Osteoblast (primary cell): ENCODE measurements around the gene PTH2R. TPM values are rescaled to one million over a fixed set of nuclear protein-coding genes. Genes with fewer than 3 reads are reported as not detected.

Source experiments
- DNase-seq: peaks from one replicate; pipeline ENCODE4 v3.0.0; 2011; ENCODE audit warnings: low spot score, mixed read lengths; ENCODE audit not compliant: insufficient read length; ENCODE audit errors: missing footprints
- H2AFZ ChIP-seq: 2 replicates; pipeline ENCODE4 v1.6.0; 2011; ENCODE audit warnings: mild to moderate bottlenecking, low read length
- H3K27ac ChIP-seq: 2 replicates; pipeline ENCODE4 v1.5.1; 2011; ENCODE audit warnings: mild to moderate bottlenecking, low read depth, low read length, moderate library complexity
- H3K27me3 ChIP-seq: 2 replicates; pipeline ENCODE4 v1.6.0; 2012; ENCODE audit warnings: mild to moderate bottlenecking, control low read depth, inconsistent platforms, low read length, moderate library complexity; ENCODE audit not compliant: insufficient read depth
- H3K36me3 ChIP-seq: 2 replicates; pipeline ENCODE4 v1.5.1; 2011; ENCODE audit warnings: mild to moderate bottlenecking, low read length, control low read depth, moderate library complexity; ENCODE audit not compliant: insufficient read depth
- H3K4me1 ChIP-seq: 2 replicates; pipeline ENCODE4 v1.5.1; 2011; ENCODE audit warnings: mild to moderate bottlenecking, low read length, control low read depth, moderate library complexity; ENCODE audit not compliant: insufficient read depth
- H3K4me2 ChIP-seq: 2 replicates; pipeline ENCODE4 v1.6.0; 2011; ENCODE audit warnings: mild to moderate bottlenecking, low read length; ENCODE audit not compliant: insufficient read depth
- H3K4me3 ChIP-seq: fragments of 200-600 bp; sonication (generic); 3 replicates; pipeline ENCODE4 v1.5.1; 2012; ENCODE audit warnings: mild to moderate bottlenecking, low read length, inconsistent platforms; ENCODE audit not compliant: insufficient read depth
- H3K79me2 ChIP-seq: 2 replicates; pipeline ENCODE4 v1.6.0; 2012; ENCODE audit warnings: mild to moderate bottlenecking, low read length, control low read depth, inconsistent platforms; ENCODE audit not compliant: insufficient read depth
- H3K9me3 ChIP-seq: 2 replicates; pipeline ENCODE4 v1.5.1; 2011; ENCODE audit warnings: low read depth, low read length, control low read depth
- H4K20me1 ChIP-seq: 2 replicates; pipeline ENCODE4 v1.6.0; 2012; ENCODE audit warnings: mild to moderate bottlenecking, low read length, control low read depth; ENCODE audit not compliant: insufficient read depth
- total RNA-seq: library from RNA; depleted of rRNA; stranded (reverse); fragments of >200 nt; gene quantifications from 2 replicates; pipeline ENCODE4 v1.2.3, GENCODE V29; 2012
- TF ChIP-seq, protein P1 (sequence below): IDR thresholded peaks from 2 replicates; pipeline ENCODE4 v1.5.1; 2011; ENCODE audit warnings: mild to moderate bottlenecking, low read depth, low read length, moderate library complexity; ENCODE audit errors: extremely low read depth

PTH2R gene
- total RNA-seq, 1 donor, result under 0.01 TPM

DNA sequence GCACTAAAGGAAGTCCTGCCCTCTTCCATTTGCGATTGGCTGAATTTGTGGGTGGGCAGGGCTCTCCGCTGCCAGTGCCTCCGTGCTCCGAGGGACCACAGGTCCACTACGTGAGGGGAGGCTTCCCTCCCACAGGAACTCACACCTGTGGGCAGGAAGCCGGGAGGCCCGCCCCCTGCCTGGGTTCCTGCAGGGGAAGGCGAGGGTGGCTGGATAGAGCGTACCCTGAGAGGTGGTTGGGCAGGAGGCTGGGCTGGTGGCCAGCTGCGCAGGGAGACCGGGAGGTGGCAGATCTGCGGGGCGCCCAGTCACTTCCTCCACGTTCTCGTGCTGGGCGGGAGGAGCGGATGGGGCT, 47.0 kb upstream of the PTH2R start:
- peaks cover 11% of the 10 kb centered on the region for H3K4me1 ChIP-seq
- no peak overlapping the region for H3K27ac ChIP-seq
- peak; percentile 53 for DNase-seq
- TF ChIP-seq, protein P1, sequence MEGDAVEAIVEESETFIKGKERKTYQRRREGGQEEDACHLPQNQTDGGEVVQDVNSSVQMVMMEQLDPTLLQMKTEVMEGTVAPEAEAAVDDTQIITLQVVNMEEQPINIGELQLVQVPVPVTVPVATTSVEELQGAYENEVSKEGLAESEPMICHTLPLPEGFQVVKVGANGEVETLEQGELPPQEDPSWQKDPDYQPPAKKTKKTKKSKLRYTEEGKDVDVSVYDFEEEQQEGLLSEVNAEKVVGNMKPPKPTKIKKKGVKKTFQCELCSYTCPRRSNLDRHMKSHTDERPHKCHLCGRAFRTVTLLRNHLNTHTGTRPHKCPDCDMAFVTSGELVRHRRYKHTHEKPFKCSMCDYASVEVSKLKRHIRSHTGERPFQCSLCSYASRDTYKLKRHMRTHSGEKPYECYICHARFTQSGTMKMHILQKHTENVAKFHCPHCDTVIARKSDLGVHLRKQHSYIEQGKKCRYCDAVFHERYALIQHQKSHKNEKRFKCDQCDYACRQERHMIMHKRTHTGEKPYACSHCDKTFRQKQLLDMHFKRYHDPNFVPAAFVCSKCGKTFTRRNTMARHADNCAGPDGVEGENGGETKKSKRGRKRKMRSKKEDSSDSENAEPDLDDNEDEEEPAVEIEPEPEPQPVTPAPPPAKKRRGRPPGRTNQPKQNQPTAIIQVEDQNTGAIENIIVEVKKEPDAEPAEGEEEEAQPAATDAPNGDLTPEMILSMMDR, result no peak
- H2AFZ ChIP-seq, result no peak overlapping the region
- H3K4me2 ChIP-seq, result peak overlapping the region; percentile 19
- H3K79me2 ChIP-seq, result no peaks in the 10 kb centered on the region
- no peaks in the 10 kb centered on the region for H4K20me1 ChIP-seq
- H3K9me3 ChIP-seq, result no peaks in the 10 kb centered on the region
- no peak overlapping the region for H3K4me3 ChIP-seq
- no peaks in the 10 kb centered on the region for H3K27me3 ChIP-seq
- H3K36me3 ChIP-seq, result peaks cover 6% of the 10 kb centered on the region

DNA sequence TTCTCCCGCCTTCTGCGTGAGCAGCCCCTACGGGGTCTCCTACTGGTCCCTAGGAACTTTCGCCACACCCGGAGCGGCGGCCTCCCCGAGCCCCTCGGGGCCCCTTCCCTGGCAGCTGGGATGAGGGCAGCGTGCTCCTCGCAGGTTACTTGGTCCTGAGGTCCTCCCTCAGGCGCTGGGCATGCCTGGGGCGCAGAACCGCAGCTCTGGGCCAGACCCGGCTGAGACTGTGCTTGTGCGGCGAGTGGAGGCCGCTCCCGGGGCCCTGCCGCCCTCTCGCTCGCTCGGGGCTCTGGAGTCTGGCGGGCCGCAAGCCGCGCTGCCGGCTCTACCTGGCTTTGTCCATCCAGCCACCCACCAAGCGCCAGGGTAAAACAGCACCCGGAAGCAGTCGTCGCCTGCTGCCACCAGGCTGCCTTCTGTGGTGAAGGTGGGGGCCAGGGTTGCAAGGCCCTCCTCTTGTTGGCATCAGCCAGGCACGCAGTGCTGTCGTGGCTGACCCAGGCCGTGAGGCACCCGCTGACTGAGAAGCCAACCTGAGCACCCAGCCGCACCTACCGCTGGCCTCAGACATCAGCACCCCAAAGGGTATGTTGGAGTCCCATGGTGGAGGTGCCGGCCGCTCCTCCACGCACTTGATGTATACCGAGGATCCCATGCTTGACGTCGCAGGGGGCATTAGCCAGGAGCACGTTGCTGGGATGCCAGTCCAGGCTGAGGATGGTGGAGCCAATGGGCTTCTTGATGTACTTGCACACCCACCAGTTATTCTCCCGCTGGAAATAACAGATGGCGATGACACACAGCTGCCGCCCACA, 46.1 kb upstream of the PTH2R start:
- Histone ChIP-seq H3K4me2 (no peak overlapping the region), H4K20me1 (no peaks in the 10 kb centered on the region), H3K9me3 (no peaks in the 10 kb centered on the region), H3K4me3 (no peak overlapping the region), H3K27ac (no peak overlapping the region), H3K79me2 (no peaks in the 10 kb centered on the region), H3K4me1 (peaks cover 11% of the 10 kb centered on the region), H3K27me3 (no peaks in the 10 kb centered on the region), H3K36me3 (no peaks in the 10 kb centered on the region), H2AFZ (no peak overlapping the region)
- TF ChIP-seq, protein P1, result no peak
- DNase-seq, result peak; percentile 44

DNA sequence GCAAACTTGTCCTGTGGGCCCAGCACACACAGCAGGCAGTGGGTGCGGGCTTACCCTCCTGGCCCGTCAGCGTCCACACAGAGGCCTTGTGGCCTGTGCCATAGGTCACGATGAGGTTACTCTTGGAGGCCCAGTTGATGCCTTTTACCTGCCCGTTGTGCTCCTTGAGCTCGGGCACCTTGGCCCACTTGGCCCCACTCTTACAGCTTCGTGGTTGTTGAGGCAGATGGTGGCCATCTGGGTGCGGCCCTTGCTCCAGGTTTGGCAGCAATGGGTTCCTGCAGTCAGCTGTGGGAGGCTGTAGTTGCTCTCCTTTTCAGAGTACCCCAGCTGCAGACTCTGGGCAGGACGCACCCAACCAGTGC, 45.5 kb upstream of the PTH2R start:
- Histone ChIP-seq H3K4me1 (peaks cover 11% of the 10 kb centered on the region), H3K9me3 (no peaks in the 10 kb centered on the region), H3K79me2 (no peaks in the 10 kb centered on the region), H4K20me1 (no peaks in the 10 kb centered on the region), H3K36me3 (no peaks in the 10 kb centered on the region), H3K27ac (no peak overlapping the region), H2AFZ (no peak overlapping the region), H3K4me2 (no peak overlapping the region), H3K4me3 (no peak overlapping the region), H3K27me3 (no peaks in the 10 kb centered on the region)
- TF ChIP-seq, protein P1, result no peak
- DNase-seq, result peak; percentile 27

DNA sequence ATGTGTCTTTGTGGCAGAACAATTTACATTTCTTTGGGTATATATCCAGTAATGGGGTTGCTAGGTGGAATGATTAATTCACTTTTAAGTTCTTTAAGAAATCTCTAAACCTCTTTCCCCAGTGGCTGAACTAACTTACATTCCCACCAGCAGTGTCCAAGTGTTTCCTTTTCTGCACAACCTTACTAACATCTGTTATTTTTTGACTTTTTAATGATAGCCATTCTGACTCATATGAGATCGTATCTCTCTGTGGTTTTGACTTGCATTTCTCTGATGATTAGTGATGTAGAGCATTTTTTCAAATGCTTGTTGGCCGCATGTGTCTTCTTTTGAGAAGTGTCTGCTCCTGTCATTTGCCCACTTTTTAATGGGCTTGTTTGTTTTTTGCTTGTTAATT, 43.1 kb upstream of the PTH2R start:
- H3K27me3 ChIP-seq, result no peaks in the 10 kb centered on the region
- H3K36me3 ChIP-seq, result no peaks in the 10 kb centered on the region
- no peaks in the 10 kb centered on the region for H4K20me1 ChIP-seq
- peak overlapping the region; percentile 4 for H3K4me2 ChIP-seq
- no peak overlapping the region for H3K4me3 ChIP-seq
- no peaks in the 10 kb centered on the region for H3K9me3 ChIP-seq
- TF ChIP-seq, protein P1, result no peak
- no peaks in the 10 kb centered on the region for H3K79me2 ChIP-seq
- H3K27ac ChIP-seq, result peak overlapping the region; percentile 53
- peak; percentile 82 for DNase-seq
- H3K4me1 ChIP-seq, result peaks cover 11% of the 10 kb centered on the region
- H2AFZ ChIP-seq, result no peak overlapping the region
